ENCODE measurements around the gene FKBP1A.

FKBP1A gene

DNA sequence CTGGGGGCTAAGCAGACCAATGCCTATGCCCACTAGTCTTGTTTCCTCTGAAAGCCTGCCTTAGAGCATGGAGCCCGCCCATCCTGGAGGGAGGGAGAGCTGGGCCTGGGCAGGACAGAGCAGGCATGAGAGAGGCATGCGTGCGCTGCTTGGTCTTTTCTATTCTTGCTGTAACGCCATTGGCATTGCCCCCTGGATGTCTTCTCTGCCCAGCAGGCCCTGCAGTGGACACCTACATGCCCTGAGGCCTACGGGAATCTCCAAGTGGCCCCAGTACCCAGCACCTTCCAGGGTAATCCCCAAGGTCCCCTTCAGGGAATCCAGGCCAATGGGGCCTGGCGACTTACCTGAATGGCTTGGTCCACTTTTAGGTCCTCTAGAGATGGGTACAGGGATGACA is 72.8 kb downstream of the FKBP1A start:
- H3K27me3 ChIP-seq (ENCODE audit: insufficient read depth, low read depth) = no peaks in the 10 kb centered on the region
- H2AFZ ChIP-seq (ENCODE audit: low read depth) = no peak overlapping the region
- no peak overlapping the region for H3K4me3 ChIP-seq (IDR thresholded peaks at IDR 0.05; ENCODE audit: insufficient read depth, low read depth, low read length)
- no peak overlapping the region for H3K9ac ChIP-seq
- peaks cover 26% of the 10 kb centered on the region for H3K4me1 ChIP-seq (ENCODE audit: low read depth, poor library complexity, severe bottlenecking)
- no peaks in the 10 kb centered on the region for H3K36me3 ChIP-seq (ENCODE audit: insufficient read depth)
- H3K4me2 ChIP-seq = no peak overlapping the region
- TF ChIP-seq, protein P1, sequence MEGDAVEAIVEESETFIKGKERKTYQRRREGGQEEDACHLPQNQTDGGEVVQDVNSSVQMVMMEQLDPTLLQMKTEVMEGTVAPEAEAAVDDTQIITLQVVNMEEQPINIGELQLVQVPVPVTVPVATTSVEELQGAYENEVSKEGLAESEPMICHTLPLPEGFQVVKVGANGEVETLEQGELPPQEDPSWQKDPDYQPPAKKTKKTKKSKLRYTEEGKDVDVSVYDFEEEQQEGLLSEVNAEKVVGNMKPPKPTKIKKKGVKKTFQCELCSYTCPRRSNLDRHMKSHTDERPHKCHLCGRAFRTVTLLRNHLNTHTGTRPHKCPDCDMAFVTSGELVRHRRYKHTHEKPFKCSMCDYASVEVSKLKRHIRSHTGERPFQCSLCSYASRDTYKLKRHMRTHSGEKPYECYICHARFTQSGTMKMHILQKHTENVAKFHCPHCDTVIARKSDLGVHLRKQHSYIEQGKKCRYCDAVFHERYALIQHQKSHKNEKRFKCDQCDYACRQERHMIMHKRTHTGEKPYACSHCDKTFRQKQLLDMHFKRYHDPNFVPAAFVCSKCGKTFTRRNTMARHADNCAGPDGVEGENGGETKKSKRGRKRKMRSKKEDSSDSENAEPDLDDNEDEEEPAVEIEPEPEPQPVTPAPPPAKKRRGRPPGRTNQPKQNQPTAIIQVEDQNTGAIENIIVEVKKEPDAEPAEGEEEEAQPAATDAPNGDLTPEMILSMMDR (conservative IDR thresholded peaks at IDR 0.05; ENCODE audit: low read depth, low read length) = no peak
- H4K20me1 ChIP-seq (ENCODE audit: insufficient read depth) = no peaks in the 10 kb centered on the region
- no peaks in the 10 kb centered on the region for H3K79me2 ChIP-seq (ENCODE audit: insufficient read depth, low read depth)
- no peak overlapping the region for H3K27ac ChIP-seq

DNA sequence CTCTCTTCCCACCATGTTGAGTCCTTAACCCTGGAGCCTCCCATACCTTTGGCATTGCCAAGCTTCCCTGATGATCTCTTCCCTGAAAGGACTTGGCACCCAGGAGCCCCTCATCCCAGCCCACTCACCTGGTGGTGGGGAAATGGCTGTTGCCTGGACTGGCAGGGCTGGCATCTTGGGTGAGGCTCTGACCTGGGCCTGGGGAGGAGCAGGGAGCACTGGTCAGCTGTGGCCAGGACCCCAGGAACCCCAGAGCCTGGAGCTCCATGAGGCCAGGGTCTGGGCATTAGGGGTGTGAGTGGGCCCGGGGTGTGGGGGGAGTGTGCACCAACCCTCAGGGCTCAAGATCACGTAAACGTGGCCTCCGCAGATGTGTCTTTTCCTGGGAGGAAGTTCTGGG is 73.4 kb downstream of the FKBP1A start:
- H3K27me3 ChIP-seq (ENCODE audit: insufficient read depth, low read depth) = no peaks in the 10 kb centered on the region
- no peak overlapping the region for H3K4me3 ChIP-seq (IDR thresholded peaks at IDR 0.05; ENCODE audit: insufficient read depth, low read depth, low read length)
- TF ChIP-seq, protein P1 (conservative IDR thresholded peaks at IDR 0.05; ENCODE audit: low read depth, low read length) = no peak
- no peaks in the 10 kb centered on the region for H4K20me1 ChIP-seq (ENCODE audit: insufficient read depth)
- H3K4me1 ChIP-seq (ENCODE audit: low read depth, poor library complexity, severe bottlenecking) = peaks cover 22% of the 10 kb centered on the region
- no peak overlapping the region for H3K27ac ChIP-seq
- H3K36me3 ChIP-seq (ENCODE audit: insufficient read depth) = no peaks in the 10 kb centered on the region
- H2AFZ ChIP-seq (ENCODE audit: low read depth) = no peak overlapping the region
- H3K4me2 ChIP-seq = no peak overlapping the region
- H3K9ac ChIP-seq = no peak overlapping the region
- H3K79me2 ChIP-seq (ENCODE audit: insufficient read depth, low read depth) = no peaks in the 10 kb centered on the region

DNA sequence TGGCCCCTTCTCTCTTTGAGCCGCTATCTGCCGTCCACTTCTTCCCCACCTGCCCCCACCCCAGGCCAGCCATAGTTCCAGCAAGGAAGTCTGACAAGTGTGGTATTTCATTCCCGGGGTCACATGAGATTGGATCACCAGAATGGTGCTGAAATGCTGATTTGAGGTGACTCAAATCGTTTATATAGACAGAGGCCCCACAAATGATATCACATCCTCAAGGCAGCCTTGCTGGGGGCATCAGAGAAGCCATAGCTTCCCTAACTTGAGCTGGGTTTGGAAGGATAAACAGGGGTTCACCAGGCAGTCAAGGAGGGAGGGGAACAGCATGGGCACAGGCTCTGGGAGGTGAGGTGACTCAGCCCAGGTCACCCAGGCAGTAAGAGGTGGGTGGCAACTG is 73.8 kb downstream of the FKBP1A start:
- TF ChIP-seq, protein P1 (conservative IDR thresholded peaks at IDR 0.05; ENCODE audit: low read depth, low read length) = no peak
- H3K27me3 ChIP-seq (ENCODE audit: insufficient read depth, low read depth) = no peaks in the 10 kb centered on the region
- H4K20me1 ChIP-seq (ENCODE audit: insufficient read depth) = no peaks in the 10 kb centered on the region
- no peak overlapping the region for H3K27ac ChIP-seq
- no peak overlapping the region for H3K9ac ChIP-seq
- peak overlapping the region; percentile 73; the same call in 1 of the 2 replicates for H3K4me2 ChIP-seq
- H3K36me3 ChIP-seq (ENCODE audit: insufficient read depth) = no peaks in the 10 kb centered on the region
- H3K4me1 ChIP-seq (ENCODE audit: low read depth, poor library complexity, severe bottlenecking) = peaks cover 21% of the 10 kb centered on the region
- H3K4me3 ChIP-seq (IDR thresholded peaks at IDR 0.05; ENCODE audit: insufficient read depth, low read depth, low read length) = no peak overlapping the region
- H3K79me2 ChIP-seq (ENCODE audit: insufficient read depth, low read depth) = no peaks in the 10 kb centered on the region
- no peak overlapping the region for H2AFZ ChIP-seq (ENCODE audit: low read depth)
